HG02970 (cell line): ENCODE data around the gene ULK1.
"Not testable (repeated sequence)": the region's sequence is repeated elsewhere in the genome, so short reads cannot be mapped to it uniquely, and the experiment has no call there.

Experiments
- ATAC-seq: cut with Tn5 transposase; IDR thresholded peaks from one replicate; pipeline ENCODE4 v1.9.1; 2021; ENCODE audit warnings: mild to moderate bottlenecking, moderate library complexity, moderate number of reproducible peaks; ENCODE audit not compliant: unreplicated experiment, low FRiP score

The ULK1 gene

DNA sequence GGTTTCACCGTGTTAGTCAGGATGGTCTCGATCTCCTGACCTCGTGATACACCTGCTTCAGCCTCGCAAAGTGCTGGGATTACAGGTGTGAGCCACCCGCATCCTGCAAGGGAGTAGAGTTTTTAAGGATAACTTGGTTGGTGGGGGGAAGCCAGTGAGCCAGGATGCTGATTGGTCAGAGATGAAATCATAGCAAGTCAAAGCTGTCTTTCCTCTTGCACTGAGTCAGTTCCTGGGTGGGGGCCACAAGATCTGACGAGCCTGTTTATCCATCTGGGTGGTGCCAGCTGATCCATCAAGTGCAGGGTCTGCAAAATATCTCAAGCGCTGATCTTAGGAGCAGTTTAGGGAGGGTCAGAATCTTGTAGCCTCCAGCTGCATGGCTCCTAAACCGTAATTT lies 9.3 kb upstream of the ULK1 start:
- ATAC-seq, result not testable (repeated sequence)

DNA sequence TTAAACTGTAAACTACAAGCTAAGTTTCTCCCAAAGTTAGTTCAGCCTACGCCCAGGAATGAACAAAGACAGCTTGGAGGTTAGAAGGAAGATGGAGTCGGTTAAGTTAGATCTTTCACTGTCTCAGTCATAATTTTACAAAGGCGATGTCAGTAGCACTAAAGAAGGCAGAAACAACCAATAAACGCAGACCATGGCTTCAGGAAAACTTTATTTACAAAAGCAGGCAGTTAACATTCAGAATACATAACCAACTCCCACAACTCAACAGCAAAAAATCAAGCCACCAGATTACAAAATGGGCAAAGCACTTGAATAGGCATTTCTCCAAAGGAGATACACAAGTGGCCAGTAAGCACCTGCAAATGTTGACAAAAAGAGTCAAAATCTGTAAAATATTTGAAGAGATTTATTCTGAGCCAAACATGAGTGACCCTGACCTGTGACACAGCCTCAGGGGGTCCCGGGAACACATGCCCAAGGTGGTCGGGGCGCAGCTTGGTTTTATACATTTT lies 8.8 kb upstream of the ULK1 start:
- ATAC-seq, result no peak

DNA sequence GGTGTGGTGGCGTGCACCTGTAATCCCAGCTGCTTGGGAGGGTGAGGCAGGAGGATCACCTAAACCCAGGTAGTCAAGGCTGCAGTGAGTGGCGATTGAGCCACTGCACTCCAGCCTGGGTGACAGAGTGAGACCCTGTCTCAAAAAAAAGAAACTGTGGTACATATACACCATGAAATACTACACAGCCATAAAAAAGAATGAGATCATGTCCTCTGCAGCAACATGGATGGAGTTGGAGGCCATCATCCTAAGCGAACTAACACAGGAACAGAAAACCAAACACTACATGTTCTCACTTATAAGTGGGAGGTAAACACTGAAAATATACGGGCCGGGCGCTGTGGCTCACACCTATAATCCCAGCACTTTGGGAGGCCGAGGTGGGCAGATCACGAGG lies 2.7 kb upstream of the ULK1 start:
- ATAC-seq, result not testable (repeated sequence)

DNA sequence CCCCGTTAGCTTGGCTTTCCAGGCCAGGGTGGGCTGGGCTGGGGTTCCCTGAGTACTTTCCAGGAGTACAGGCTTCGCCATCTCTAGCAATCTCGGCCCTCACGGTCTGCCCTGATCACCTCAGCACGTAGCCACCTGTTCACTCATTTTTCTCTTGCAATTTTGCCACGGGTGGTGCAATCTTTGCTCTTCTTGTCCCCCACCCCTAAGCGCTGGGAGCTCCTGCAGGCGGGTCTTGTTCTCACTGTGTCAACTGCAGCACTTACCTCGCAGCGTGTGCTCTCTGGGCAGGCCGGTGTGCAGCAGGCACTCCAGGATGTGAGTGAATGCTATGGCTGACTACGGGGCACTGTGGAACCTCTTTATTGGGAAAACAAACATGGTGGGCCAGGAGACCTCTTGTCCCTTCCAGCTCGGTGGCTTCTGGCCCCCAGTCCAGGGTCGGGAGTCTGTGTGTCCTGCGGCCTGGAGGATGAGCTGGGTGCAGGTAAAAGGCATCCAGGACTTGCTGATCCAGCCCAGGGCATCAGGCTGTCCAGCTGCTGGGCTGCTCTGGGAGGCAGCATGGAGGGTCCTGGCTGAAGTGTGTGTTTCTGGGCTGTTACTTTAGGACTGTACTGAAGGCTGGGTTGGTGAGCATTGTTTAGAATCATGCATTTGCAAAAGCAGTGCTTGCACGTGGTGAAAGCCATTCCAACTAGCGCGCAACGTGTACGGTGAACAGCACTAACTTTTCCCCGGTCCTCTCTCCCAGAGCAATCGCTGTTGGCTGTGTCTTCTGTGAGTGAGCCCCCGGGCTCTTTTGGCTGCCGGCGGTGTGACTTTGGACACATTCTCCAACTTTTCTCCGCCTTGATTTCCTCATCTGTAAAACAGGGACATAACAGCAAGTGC lies 1.5 kb upstream of the ULK1 start:
- no peak for ATAC-seq

DNA sequence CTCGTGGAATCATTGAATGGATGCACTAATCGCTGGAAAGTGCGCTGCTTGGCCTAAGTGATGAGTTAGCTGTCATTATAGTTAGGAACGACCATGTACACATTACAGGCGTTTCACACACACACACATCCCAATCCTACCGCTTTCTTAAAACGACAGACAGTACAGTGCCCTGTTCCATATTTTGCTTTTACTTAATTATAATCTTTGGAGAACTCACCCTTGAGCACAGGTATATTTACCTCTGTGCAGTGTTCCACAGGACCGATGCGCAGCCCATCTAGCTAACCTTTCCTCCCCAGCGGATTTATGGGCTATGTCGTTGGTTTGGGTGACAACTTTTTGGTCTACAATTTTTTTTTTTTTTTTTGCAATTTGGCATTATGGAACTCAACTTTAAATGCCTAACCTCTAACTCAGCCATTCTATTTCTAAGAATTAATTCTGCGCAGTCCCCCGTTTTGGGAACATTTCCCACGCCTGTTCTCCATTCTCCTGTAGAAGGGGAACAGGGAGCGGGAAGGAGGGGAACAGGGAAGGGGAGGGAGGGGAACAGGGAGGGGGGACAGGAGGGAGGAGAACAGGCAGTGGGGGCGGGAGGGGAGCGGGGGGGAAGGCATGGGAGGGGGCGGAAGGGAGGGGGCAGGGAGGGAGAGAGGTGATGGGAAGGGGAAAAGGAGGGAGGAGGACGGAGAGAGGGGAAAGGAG lies 663 bp upstream of the ULK1 start:
- ATAC-seq, result no peak

DNA sequence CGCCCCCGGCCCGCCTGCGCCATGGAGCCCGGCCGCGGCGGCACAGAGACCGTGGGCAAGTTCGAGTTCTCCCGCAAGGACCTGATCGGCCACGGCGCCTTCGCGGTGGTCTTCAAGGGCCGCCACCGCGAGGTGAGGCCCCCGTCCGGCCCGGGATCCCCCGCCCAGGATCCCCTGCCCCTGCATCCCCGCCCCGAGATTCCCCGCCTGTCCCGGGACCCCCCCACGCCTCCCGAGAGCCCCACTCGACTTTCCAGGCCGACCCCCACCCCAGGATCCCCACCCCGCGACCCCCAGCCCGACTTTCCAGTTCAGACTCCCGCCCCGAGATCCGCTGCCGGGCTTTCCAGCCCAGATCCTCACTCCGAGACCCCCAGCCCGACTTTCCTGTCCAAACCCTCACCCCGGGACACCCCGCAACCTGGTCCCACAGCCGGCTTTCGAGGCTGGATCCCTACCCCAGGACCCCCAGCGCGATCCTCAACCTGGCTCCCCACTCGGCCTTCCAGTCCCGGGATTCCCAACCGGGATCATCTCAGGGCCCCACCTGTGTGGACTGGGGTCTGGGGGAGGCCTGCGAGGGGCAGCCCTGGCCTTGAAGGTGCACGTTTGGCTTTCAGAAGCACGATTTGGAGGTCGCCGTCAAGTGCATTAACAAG lies 688 bp downstream of the ULK1 start:
- no peak for ATAC-seq

DNA sequence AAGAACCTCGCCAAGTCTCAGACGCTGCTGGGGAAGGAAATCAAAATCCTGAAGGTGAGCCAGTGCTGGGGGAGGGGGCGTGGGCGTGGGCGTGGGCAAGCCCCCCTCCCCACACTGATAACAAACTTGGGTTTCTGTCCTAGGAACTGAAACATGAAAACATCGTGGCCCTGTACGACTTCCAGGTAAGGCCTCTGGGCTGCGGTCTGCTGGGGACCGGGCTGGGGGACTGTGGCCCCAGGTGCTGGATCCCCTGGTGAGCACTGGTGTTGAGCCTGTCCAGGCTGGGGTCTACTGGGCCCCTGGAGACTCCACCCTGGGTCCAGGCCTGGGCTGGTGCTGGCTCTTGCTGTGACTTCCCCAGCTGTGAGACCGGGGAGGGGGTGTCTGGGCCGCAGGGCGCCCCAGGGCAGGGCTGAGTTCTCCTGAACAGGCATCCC lies 1.2 kb downstream of the ULK1 start:
- peak; percentile 25 for ATAC-seq

DNA sequence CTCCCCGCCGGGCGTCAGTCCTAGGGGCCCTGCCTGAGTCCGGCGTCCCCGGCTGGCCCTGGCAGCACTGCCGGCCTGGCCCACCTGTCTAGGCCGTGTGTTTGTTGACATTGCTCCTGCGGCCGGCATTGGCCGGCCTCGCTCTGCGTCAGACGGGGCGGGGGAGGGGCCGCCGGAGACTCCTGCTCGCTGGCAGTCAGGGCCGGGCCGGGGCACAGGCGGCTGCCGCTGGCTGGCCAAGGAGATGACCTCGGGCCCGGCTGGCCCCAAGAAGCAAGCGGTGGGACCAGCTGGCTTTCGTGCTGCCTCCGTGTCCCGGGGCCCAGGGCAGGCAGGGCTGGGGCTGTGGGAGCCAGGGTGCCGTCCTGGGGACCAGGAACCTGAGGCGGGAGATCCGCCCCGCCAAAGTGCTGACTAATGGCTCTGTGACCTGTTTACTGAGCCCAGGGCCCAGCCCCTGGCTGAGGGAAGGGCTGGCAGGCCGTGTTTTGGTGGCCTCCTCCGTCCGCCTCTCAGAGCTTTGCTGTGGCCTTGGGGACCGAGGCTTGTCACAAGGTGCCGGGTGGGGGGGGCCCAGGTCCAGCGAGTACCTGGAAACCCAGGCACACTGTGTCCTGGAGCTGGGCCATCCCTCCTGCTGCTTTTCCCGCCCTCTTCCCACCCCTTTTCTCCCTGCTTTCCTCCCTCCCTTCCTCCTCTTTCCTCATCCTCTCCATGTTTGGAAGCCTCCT lies 1.8 kb downstream of the ULK1 start:
- ATAC-seq, result peak; percentile 47

DNA sequence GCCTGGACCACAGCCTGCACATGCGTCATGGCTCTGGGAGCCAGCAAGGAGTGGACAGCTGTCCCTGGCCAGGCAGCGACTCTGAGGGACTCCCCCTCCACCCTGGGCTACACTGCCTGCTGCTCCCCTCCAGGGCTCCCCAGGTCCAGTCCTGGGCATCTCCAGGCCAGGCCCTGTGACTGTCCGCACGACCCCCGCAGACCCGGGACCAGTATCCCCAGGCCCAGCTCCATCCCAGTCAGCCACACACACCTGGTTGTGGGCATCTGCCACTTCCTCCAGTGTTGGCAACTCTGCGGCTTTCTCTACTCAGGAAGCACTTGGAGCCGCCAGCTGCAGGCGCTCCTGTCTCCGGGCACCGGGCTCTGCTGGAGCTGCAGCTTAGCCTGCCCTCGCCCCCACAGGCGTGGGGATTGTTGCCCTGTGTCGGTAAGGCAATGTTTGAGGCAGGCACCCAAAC lies 2.4 kb downstream of the ULK1 start:
- ATAC-seq, result no peak

DNA sequence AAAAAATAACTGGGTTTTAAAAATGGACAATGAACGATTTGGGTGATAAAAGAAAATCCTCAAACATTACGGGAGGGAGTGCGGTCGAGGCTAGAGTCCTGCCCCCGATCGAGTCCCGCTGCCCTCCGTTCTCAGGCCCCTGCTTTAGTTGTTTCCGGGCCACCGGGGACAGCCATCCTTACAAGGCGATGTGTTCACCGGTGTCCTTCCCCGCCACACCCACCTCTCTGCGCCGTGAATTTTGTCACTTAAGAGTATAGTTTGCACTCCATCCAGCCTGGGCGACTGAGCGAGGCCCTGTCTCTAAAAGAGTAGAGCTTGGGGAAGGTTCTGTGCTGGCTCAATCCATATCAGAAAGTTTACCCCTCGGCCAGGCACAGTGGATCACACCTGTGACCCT lies 2.9 kb downstream of the ULK1 start:
- no peak for ATAC-seq

DNA sequence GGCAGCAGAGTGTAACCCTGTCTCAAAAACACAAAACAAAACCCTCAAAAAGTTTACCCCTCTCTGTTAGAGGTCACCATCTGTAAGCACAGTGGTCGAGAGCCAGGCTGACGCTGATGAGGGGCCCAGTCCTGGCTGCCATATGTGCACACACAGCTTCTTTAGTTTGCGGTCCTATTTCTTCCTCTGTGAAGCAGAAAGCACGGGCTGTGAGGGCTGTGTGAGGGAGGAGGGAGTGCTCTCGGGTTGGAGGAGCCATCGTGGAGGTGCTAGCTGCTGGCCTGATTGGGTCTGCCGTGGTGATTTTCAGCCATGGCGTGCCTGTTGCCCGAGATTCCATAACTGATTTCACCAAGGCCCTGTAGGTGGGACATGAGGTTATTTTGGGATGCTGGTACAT lies 3.5 kb downstream of the ULK1 start:
- no peak for ATAC-seq

DNA sequence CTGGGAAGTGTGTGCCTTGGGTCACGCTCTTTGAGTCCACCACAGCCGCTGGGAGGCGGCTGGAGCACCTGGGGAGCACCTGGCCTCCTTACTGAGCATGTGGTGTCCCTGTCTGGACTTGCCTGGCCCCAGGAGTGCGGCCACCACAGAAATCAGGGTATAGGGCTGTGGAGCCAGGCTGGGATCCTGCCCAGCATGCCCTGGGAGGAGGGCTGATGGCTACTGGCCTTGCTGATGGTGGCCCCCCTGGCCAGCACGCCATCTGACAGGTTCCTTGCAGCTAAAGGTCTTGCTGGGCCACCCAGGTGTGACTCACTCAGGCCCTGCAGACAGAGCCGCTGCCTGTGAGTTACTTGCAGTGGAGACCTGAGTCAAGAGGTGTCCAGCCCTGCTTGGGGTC lies 6.0 kb downstream of the ULK1 start:
- no peak for ATAC-seq

DNA sequence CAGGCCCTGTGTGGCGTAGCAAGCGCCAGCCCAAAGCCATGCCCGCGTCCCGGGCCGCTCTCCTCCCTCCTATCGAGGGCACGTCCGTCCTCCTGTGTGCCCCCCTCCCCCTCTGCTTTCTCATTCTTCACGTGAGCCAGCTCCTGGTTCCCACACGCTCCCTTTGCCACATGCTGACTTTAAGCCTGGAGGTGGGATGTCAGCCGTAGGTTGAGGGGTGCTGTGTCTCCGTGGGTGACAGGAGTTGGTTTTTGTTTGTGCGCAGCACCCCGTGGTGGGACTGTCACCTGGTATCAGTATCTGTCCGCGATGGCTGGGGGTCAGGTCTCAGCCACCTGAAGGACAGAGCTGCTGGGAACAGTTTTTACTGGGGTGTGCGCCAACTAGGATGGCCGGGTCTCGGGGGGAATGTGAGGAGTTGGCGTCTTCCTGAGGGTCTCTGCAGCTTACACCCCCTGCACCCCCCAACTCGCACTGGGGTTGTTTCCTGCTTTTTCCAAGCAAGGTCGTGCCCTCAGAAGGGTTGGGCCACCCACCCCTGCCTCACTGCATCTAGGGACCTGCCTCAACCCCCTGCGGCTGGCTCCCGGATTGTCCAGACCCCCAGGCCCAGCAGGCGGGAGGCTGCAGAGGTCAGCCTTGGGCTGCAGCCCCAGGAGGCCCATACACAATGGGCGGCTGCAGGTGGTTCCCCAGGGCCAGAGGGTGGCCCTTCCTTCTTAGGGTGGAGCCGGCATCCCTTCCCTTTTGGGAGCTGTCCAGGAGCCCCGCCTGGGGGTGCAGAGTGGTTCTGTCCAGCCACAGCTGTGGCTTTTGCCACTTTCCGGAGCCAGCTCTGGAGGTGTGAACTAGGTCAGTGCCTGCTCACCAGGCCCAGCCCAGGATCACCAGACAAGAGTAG lies 7.3 kb downstream of the ULK1 start:
- ATAC-seq, result no peak

DNA sequence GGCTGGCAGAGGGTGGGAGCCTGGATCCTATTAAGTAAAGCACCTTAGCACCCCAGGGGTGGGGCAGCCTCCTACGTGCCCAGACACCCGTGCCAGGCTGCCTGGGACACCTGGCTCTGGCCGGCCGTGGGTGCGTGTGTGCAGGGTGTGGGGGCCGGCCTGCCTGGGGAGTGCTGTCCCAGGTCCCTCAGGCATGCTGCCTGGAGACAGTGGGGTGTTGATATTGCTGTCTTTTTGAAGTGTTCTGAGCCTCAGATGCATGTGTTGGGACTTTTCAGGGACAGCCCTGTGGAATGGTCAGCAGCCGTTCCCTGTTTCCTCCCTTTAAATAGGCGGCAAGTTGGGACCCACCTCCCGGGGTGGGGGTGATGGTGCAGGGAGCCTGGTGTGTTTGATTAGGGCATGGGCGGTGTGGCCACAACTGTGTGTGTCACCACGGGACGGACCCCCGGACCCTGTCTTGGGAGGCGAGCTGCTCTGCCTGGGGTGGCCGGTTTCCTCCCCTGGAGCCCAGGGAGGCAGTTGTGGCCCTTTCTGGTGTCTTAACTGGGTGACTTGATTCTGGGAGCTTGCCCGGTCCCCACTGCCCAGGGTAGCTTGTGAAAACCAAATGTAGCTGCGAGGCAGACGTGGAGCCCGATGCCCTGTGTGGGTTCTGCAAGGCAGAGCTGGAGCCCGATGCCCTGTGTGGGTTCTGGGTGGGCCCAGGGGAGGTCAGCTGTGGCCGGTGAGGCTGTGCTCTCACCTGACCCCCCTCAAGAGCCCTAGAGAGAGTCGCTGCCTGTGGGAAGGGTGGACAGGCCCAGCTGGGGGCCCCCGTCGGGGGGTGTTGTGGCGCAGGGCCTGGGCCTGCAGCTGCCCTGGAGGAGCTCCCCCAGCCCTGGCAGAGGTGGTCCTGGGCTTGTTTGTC lies 8.2 kb downstream of the ULK1 start:
- no peak for ATAC-seq

DNA sequence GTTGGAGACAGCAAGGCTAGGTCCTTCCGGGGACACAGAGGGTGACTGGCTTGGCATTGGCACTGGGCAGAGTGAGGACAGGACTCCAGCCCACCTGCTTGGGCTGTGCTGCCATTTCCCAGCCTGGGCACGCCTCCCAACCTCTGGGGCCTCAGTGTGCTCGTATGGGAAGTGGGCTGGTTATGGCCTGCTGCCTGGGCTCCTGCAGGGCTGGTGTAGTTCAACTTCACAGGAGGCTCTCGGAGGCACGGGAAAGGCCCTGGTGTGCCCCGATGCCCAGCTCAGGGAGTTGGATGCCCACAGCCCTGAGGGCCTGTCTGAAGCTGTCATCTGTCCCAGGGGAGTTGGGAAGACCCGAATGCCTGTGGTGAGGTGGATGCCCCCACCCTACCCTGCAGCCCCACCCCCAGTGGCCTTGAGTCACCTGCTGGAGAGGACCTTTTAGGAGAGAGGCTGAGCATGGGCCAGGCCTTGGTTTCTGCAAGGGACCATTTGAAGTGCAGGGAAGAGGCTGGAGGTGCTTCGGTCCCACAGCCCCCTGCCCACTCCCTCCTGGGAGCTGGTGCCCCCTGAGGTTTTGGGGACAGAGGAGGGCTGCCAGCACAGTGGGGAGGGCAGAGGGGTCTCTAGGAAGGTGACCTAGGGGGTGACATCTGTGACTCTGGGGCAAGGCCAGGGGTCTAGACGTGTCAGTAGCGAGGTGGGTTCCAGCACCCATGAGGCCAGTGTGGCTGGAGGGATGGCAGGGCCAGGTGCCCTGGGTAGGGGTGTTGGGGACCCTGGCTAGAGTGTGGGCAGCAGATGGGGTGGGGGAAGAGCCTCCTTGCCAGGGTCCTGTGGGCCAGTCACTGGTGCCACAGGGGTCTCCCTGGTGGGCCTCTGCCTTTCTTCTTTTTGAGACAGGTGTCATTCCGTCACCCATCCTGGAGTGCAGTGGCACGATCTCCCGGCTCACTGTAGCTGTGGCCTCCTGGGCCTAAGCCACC lies 9.1 kb downstream of the ULK1 start:
- no peak for ATAC-seq

DNA sequence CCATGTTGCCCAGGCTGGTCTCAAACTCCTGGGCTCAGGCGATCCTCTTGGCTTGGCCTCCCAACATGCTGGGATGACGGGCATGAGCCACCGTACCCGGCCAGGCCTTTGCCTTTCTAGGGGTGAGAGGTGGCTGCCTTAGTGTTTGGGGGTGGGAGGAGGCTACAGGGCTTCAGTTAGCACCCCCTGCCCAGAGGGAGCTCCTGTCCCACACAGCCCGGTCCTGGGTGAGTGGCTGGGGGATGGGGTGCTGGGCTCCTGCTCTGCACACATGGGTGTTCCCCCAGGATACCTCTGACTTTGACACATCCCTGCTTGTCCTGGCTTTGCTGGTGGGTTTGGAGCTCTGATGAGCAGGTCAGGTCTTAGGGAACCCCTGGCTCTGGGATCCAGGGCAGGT lies 9.9 kb downstream of the ULK1 start:
- no peak for ATAC-seq

DNA sequence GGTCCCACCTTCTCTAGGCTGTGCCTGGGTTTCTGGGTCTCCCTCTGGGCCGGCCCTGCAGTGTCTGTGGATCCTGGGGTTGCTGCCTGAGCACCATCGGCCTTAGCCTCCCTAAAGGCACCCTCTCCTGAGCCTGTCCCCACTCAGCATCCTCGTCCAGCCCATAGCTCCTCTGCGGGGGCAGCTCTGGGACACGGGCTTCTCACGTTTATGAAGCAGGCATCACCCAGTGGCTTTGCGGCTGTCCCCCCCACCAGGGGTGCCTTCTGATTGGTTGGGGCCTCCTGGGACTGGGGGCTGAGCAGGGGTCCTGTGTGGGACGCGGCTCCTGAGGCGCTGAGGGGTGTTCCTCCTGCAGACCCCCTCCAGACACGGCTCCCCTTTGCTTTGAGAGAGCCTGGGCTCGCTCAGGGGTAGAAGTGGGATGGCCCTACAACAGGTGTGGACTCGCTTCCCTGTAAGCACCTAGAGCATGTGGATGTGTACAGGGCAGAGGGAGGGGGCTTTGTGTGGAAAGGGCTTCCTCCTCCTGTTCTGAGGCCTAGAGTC lies 10.7 kb downstream of the ULK1 start:
- no peak for ATAC-seq
